Stimulated activated CD4-positive, alpha-beta T cell treated with anti-CD3 and anti-CD28 coated beads, TNF-alpha, amount 100 ng/mL, for 24 hours (primary cell): Measurements from ENCODE around the gene MAP2K3.

ENCODE experiments used
- DNase-seq, 3 experiments: peaks; one replicate each; pipeline ENCODE4 v3.0.0-alpha.2; 2020; ENCODE audit warnings: low read depth in 3 of 3

MAP2K3 gene

GRCh38 chr17:21284319-21285163, at the start of gene MAP2K3:
Gene MAP2K3 (plus strand): TSS chr17:21284711. CDS start chr17:21284921, 210 bp downstream.
- peak; percentile 93 to 98 (median 93) for DNase-seq

- no peak for DNase-seq
Measured at GRCh38 chr17:21235921-21236320, 48.6 kb upstream of the MAP2K3 start.

- DNase-seq, result no peak
Measured at GRCh38 chr17:21239680-21240368, 44.7 kb upstream of the MAP2K3 start.

GRCh38 chr17:21240369-21241055, 44.0 kb upstream of the MAP2K3 start:
- DNase-seq, result no peak

- no peak for DNase-seq
Measured at GRCh38 chr17:21241564-21241963, 42.9 kb upstream of the MAP2K3 start.

- DNase-seq, result no peak
Measured at GRCh38 chr17:21242026-21242697, 42.3 kb upstream of the MAP2K3 start.

- DNase-seq, result no peak
Measured at GRCh38 chr17:21242780-21243515, 41.6 kb upstream of the MAP2K3 start.

- no peak for DNase-seq
Measured at GRCh38 chr17:21243516-21244303, 40.8 kb upstream of the MAP2K3 start.

GRCh38 chr17:21245639-21246084, 38.8 kb upstream of the MAP2K3 start:
- DNase-seq, result no peak

- no peak for DNase-seq
Measured at GRCh38 chr17:21246698-21247097, 37.8 kb upstream of the MAP2K3 start.

- DNase-seq, result no peak
Measured at GRCh38 chr17:21247552-21248258, 36.8 kb upstream of the MAP2K3 start.

- DNase-seq, result no peak
Measured at GRCh38 chr17:21248500-21248899, 36.0 kb upstream of the MAP2K3 start.

GRCh38 chr17:21249086-21249795, 35.3 kb upstream of the MAP2K3 start:
- no peak for DNase-seq

- no peak for DNase-seq
Measured at GRCh38 chr17:21249920-21250703, 34.4 kb upstream of the MAP2K3 start.

GRCh38 chr17:21250854-21251253, 33.7 kb upstream of the MAP2K3 start:
- DNase-seq, result no peak

GRCh38 chr17:21251337-21252010, 33.0 kb upstream of the MAP2K3 start:
- no peak for DNase-seq

- DNase-seq, result no peak
Measured at GRCh38 chr17:21252289-21252795, 32.2 kb upstream of the MAP2K3 start.
